Measurements from ENCODE around the gene TRAPPC10.

DNA sequence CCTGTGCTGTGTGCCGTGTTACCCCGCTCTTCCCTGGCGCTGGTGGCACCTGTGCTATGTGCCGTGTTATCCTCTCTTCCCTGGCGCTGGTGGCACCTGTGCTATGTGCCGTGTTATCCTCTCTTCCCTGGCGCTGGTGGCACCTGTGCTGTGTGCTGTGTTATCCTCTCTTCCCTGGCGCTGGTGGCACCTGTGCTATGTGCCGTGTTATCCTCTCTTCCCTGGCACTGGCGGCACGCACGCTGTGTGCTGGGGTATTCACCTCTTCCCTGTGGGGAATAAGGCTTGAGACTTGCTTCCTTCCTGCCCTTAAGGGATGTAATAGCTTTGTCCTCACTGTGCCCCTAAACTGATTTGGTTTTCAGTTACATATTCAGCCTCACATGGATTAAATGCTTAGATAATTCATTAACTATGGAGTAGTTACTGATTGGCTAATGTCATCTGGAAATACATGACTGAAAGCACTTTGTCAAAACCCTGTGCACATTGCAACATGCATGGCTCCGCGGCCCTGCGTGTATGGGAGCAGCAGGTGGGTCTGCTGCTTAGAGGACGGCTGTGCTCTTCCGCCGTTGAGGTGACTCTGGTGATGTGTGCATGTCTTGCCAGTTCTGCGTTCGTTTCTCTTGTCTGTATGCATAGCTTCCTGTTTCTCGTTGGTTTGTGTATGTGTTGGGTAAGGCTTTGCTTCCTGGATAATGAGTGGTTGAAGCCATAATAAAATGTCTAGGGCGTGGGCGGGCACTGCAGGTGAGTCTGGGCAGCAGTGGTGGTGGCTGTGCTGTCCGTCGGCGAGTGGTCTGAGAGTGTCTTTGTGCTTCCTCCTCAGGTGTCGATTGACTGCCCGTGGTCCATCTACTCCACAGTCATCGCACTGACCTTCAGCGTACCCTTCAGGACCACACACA, 77.1 kb downstream of the TRAPPC10 start:
- TF ChIP-seq, protein P1, sequence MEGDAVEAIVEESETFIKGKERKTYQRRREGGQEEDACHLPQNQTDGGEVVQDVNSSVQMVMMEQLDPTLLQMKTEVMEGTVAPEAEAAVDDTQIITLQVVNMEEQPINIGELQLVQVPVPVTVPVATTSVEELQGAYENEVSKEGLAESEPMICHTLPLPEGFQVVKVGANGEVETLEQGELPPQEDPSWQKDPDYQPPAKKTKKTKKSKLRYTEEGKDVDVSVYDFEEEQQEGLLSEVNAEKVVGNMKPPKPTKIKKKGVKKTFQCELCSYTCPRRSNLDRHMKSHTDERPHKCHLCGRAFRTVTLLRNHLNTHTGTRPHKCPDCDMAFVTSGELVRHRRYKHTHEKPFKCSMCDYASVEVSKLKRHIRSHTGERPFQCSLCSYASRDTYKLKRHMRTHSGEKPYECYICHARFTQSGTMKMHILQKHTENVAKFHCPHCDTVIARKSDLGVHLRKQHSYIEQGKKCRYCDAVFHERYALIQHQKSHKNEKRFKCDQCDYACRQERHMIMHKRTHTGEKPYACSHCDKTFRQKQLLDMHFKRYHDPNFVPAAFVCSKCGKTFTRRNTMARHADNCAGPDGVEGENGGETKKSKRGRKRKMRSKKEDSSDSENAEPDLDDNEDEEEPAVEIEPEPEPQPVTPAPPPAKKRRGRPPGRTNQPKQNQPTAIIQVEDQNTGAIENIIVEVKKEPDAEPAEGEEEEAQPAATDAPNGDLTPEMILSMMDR (IDR thresholded peaks at IDR 0.05): no peak
- no peak for TF ChIP-seq POLR2A (IDR thresholded peaks at IDR 0.05)

Measured in lower leg skin (tissue), 3 donors.